Lower leg skin (tissue), 3 donors: ENCODE measurements around the gene CFAP54.
"Not testable (repeated sequence)": the region's sequence is repeated elsewhere in the genome, so short reads cannot be mapped to it uniquely, and the experiment has no call there.

ENCODE experiments used
- POLR2A ChIP-seq, 2 donors: fragments of 450-650 bp; IDR thresholded peaks; one replicate each; pipeline ENCODE4 v1.6.1; 2016 to 2017; ENCODE audit warnings: antibody characterized with exemption in 2 of 2, mild to moderate bottlenecking in 1 of 2, moderate library complexity in 1 of 2
- TF ChIP-seq, protein P1 (sequence below), 3 donors: fragments of 450-650 bp; IDR thresholded peaks; one replicate each; pipeline ENCODE4 v1.5.1; 2016; ENCODE audit warnings: antibody characterized with exemption in 3 of 3, mild to moderate bottlenecking in 3 of 3, moderate library complexity in 2 of 3

- TF ChIP-seq, protein P1, sequence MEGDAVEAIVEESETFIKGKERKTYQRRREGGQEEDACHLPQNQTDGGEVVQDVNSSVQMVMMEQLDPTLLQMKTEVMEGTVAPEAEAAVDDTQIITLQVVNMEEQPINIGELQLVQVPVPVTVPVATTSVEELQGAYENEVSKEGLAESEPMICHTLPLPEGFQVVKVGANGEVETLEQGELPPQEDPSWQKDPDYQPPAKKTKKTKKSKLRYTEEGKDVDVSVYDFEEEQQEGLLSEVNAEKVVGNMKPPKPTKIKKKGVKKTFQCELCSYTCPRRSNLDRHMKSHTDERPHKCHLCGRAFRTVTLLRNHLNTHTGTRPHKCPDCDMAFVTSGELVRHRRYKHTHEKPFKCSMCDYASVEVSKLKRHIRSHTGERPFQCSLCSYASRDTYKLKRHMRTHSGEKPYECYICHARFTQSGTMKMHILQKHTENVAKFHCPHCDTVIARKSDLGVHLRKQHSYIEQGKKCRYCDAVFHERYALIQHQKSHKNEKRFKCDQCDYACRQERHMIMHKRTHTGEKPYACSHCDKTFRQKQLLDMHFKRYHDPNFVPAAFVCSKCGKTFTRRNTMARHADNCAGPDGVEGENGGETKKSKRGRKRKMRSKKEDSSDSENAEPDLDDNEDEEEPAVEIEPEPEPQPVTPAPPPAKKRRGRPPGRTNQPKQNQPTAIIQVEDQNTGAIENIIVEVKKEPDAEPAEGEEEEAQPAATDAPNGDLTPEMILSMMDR (IDR thresholded peaks at IDR 0.05), result not testable (repeated sequence)
- not testable (repeated sequence) for TF ChIP-seq POLR2A (IDR thresholded peaks at IDR 0.05)
Observed at GRCh38 chr12:96729466-96729865, 240.1 kb downstream of the CFAP54 start.
